Measurements from ENCODE around the gene VAMP4. TPM values are rescaled to one million over a fixed set of nuclear protein-coding genes. Genes with fewer than 3 reads are reported as not detected.

Gene VAMP4
- total and polyA plus RNA-seq, 2 donors (not counting 3 experiments of a cell fraction or from before 2014, with no cell fraction given), result 2.1 to 10.4 TPM

GRCh38 chr1:171655746-171656116, 86.1 kb downstream of the VAMP4 start:
- dilution Hi-C loops (cut with MboI; ENCODE audit: extremely low pct_ligation_motif_present, low sequenced_read_pairs) (no loop called here), intact Hi-C loops (cut with micrococcal nuclease) (loop anchor here (1.0 to 2.0 kb wide), 7 partner anchors 10 to 327 kb away; partner anchors contain the start of genes DNM3, METTL13 and VAMP4)
- ChIA-PET POLR2A (no interaction called here), CTCF (interaction anchor here (1.0 to 4.9 kb wide), 8 partner anchors 8 to 145 kb away, joined by 3 to 86 read pairs (median 6); no protein-coding TSS in a partner anchor)
- H3K9me3 ChIP-seq (replicated peaks; ENCODE audit: control insufficient read depth, insufficient read depth, low read length), result no peaks in the 10 kb centered on the region
- H2AFZ ChIP-seq (ENCODE audit: low read depth, low read length), result peak overlapping the region; percentile 95
- no peaks in the 10 kb centered on the region for H4K20me1 ChIP-seq (replicated peaks; ENCODE audit: control insufficient read depth, extremely low read depth, insufficient read depth, low read length)
- peaks cover 17% of the 10 kb centered on the region for H3K4me1 ChIP-seq (ENCODE audit: control insufficient read depth, extremely low read depth, insufficient read depth, low read length)
- H3K4me3 ChIP-seq (replicated peaks in 1 of 3; ENCODE audit: insufficient read depth in 1 of 3, low read depth in 1 of 3, low read length in 3 of 3), result peak overlapping the region in 1 of 3 experiments; percentile 11
- peak overlapping the region; percentile 63 for H3K4me2 ChIP-seq (ENCODE audit: insufficient read depth, low read length)
- H3K79me2 ChIP-seq (ENCODE audit: control insufficient read depth, insufficient read depth, low read length), result no peaks in the 10 kb centered on the region
- H3K27me3 ChIP-seq (ENCODE audit: control insufficient read depth in 2 of 2, insufficient read depth in 2 of 2, low read length in 2 of 2), result peaks cover 0 to 6% of the 10 kb centered on the region in 2 experiments
- H3K9ac ChIP-seq (replicated peaks; ENCODE audit: extremely low read depth, insufficient read depth, low read length), result no peak overlapping the region
- FAIRE-seq (no peak), DNase-seq (ENCODE audit: low read depth, low spot score) (no peak)
- H3K9me1 ChIP-seq (replicated peaks; ENCODE audit: control insufficient read depth, extremely low read depth, insufficient read depth, low read length), result no peaks in the 10 kb centered on the region
- H3K36me3 ChIP-seq (ENCODE audit: control insufficient read depth in 2 of 2, extremely low read depth in 1 of 2, insufficient read depth in 2 of 2, low read length in 2 of 2), result no peaks in the 10 kb centered on the region
- TF ChIP-seq JUN (IDR thresholded peaks at IDR 0.05; ENCODE audit: borderline replicate concordance, insufficient read depth, insufficient read length, low read depth) (no peak), FOS (IDR thresholded peaks at IDR 0.05; ENCODE audit: borderline replicate concordance, insufficient read depth, low read length) (no peak), CTCF (IDR thresholded peaks at IDR 0.05; ENCODE audit: extremely low read depth in 1 of 2, insufficient read depth in 1 of 2, low read depth in 1 of 2, low read length in 2 of 2) (no peak), POLR2AphosphoS5 (IDR thresholded peaks at IDR 0.05; ENCODE audit: insufficient read depth, low read depth, low read length) (no peak), EZH2 (IDR thresholded peaks at IDR 0.05; ENCODE audit: borderline replicate concordance, low read depth, low read length, severe bottlenecking) (no peak), MYC (IDR thresholded peaks at IDR 0.05; ENCODE audit: low read depth, low read length) (no peak), GATA2 (IDR thresholded peaks at IDR 0.05; ENCODE audit: insufficient read depth, insufficient read length, low read depth, low read length) (no peak), POLR2A (IDR thresholded peaks at IDR 0.05; ENCODE audit: low read depth, low read length) (no peak)
- TF ChIP-seq, protein P1, sequence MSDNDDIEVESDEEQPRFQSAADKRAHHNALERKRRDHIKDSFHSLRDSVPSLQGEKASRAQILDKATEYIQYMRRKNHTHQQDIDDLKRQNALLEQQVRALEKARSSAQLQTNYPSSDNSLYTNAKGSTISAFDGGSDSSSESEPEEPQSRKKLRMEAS (IDR thresholded peaks at IDR 0.05; ENCODE audit: insufficient read depth, insufficient read length), result no peak
- no peak overlapping the region for H3K27ac ChIP-seq (ENCODE audit: insufficient read depth, low read depth, low read length)
- BruUV-seq (replicated peaks), result no TSS peak
